Epidermal melanocyte (primary cell): ENCODE data around the gene CELSR1.

Experiments used
- DNase-seq: peaks from one replicate; pipeline ENCODE4 v3.0.0; 2011; ENCODE audit warnings: low spot score; ENCODE audit not compliant: insufficient read length

The CELSR1 gene

GRCh38 chr22:46557736-46558480, 20.5 kb upstream of the CELSR1 start:
- DNase-seq, result no peak

- no peak for DNase-seq
These were observed 19.4 kb upstream of the CELSR1 start for GRCh38 chr22:46556775-46557174.

- no peak for DNase-seq
These were observed 15.8 kb upstream of the CELSR1 start for GRCh38 chr22:46553189-46553588.

- DNase-seq, result no peak
These were observed 14.6 kb upstream of the CELSR1 start for GRCh38 chr22:46551996-46552395.

GRCh38 chr22:46551321-46551720, 13.9 kb upstream of the CELSR1 start:
- DNase-seq, result no peak

- DNase-seq, result no peak
These were observed 12.7 kb upstream of the CELSR1 start for GRCh38 chr22:46549971-46550641.

- DNase-seq, result no peak
These were observed 12.1 kb upstream of the CELSR1 start for GRCh38 chr22:46549563-46549840.

GRCh38 chr22:46547883-46548244, 10.4 kb upstream of the CELSR1 start:
- no peak for DNase-seq

GRCh38 chr22:46547179-46547882, 9.9 kb upstream of the CELSR1 start:
- no peak for DNase-seq

GRCh38 chr22:46546466-46547178, 9.2 kb upstream of the CELSR1 start:
- DNase-seq, result no peak

GRCh38 chr22:46545086-46545792, 7.8 kb upstream of the CELSR1 start:
- DNase-seq, result no peak

- DNase-seq, result peak; percentile 96
These were observed 4.9 kb upstream of the CELSR1 start for GRCh38 chr22:46542011-46542985.

GRCh38 chr22:46541536-46541935, 4.1 kb upstream of the CELSR1 start:
- no peak for DNase-seq

GRCh38 chr22:46540874-46541273, 3.5 kb upstream of the CELSR1 start:
- DNase-seq, result no peak

- no peak for DNase-seq
These were observed 1.7 kb upstream of the CELSR1 start for GRCh38 chr22:46539169-46539568.

GRCh38 chr22:46538814-46539160, 1.4 kb upstream of the CELSR1 start:
- DNase-seq, result peak; percentile 85

GRCh38 chr22:46537946-46538813, 760 bp upstream of the CELSR1 start:
- no peak for DNase-seq

GRCh38 chr22:46536537-46537224, 739 bp downstream of the CELSR1 start:
- DNase-seq, result no peak
